H1 (cell line): ENCODE measurements around the gene CRNKL1. TPM values are rescaled to one million over a fixed set of nuclear protein-coding genes. Genes with fewer than 3 reads are reported as not detected.

ENCODE experiments used
- CTCF ChIA-PET: fragments of 300-600 bp; sonication (Branson Sonifier 250); formaldehyde crosslinking; loops from one replicate; lab custom pipeline; 2021; ENCODE audit not compliant: partially characterized antibody; lab: Charles Lee
- POLR2A ChIA-PET: fragments of 300-600 bp; sonication (Branson Sonifier 250); formaldehyde crosslinking; loops from one replicate; lab custom pipeline; 2021; ENCODE audit warnings: inconsistent platforms; ENCODE audit not compliant: partially characterized antibody; lab: Charles Lee
- DNase-seq, 2 experiments: peaks; one replicate each; pipeline versions ENCODE4 v3.0.0 to v3.0.0-alpha.2; 2010 to 2022; ENCODE audit warnings: low spot score in 2 of 2, low read depth in 1 of 2, mixed read lengths in 1 of 2
- FAIRE-seq: peaks from 2 replicates; lab custom pipeline; 2011; peaks lifted over from hg19 to GRCh38; lab: Jason Lieb, UNC
- H2AFZ ChIP-seq: 2 replicates; pipeline ENCODE4 v1.8.1; 2012; ENCODE audit warnings: low read length, inconsistent platforms
- H2AK5ac ChIP-seq: 2 replicates; pipeline ENCODE4 v1.6.1; 2013; ENCODE audit warnings: low read depth, low read length
- H2BK120ac ChIP-seq: replicated peaks from 2 replicates; pipeline ENCODE3; 2013; ENCODE audit warnings: low read depth, low read length, inconsistent platforms
- H2BK12ac ChIP-seq: 2 replicates; pipeline ENCODE4 v1.6.1; 2013; ENCODE audit warnings: low read depth, low read length
- H2BK15ac ChIP-seq: 2 replicates; pipeline ENCODE4 v1.6.1; 2013; ENCODE audit warnings: low read length
- H2BK20ac ChIP-seq: 2 replicates; pipeline ENCODE4 v1.6.1; 2013; ENCODE audit warnings: low read length
- H2BK5ac ChIP-seq: 2 replicates; pipeline ENCODE4 v1.6.1; 2013; ENCODE audit warnings: low read depth, low read length
- H3K14ac ChIP-seq: 2 replicates; pipeline ENCODE4 v1.6.1; 2013; ENCODE audit warnings: inconsistent platforms; ENCODE audit not compliant: insufficient read length
- H3K18ac ChIP-seq: 2 replicates; pipeline ENCODE4 v1.6.1; 2013; ENCODE audit warnings: low read length; ENCODE audit errors: extremely low read depth
- H3K23ac ChIP-seq: 2 replicates; pipeline ENCODE4 v1.6.1; 2013; ENCODE audit warnings: inconsistent platforms; ENCODE audit not compliant: insufficient read length
- H3K23me2 ChIP-seq: 2 replicates; pipeline ENCODE4 v1.6.1; 2013; ENCODE audit warnings: low read depth, low read length
- H3K27ac ChIP-seq: 2 replicates; pipeline ENCODE4 v1.6.1; 2011; ENCODE audit warnings: low read depth, low read length, inconsistent platforms
- H3K27me3 ChIP-seq, 4 experiments: replicated peaks in 1 of 4; 1 replicate in 1 of 4; 2 replicates in 3 of 4; pipeline versions ENCODE4 v1.6.1 to v1.8.1; 2011 to 2013; ENCODE audit warnings: low read length in 3 of 4, mild to moderate bottlenecking in 3 of 4, inconsistent platforms in 2 of 4, mixed read lengths in 2 of 4, moderate library complexity in 1 of 4; ENCODE audit not compliant: control insufficient read depth in 3 of 4, insufficient read depth in 3 of 4; ENCODE audit errors: extremely low read depth in 1 of 4
- H3K36me3 ChIP-seq, 4 experiments: 2 replicates each; pipeline versions ENCODE4 v1.6.1 to v1.8.1; 2011 to 2013; ENCODE audit warnings: mild to moderate bottlenecking in 4 of 4, low read length in 3 of 4, moderate library complexity in 2 of 4, control low read depth in 1 of 4, inconsistent platforms in 1 of 4; ENCODE audit not compliant: insufficient read depth in 4 of 4, control insufficient read depth in 2 of 4
- H3K4ac ChIP-seq: replicated peaks from 2 replicates; pipeline ENCODE3; 2013; ENCODE audit warnings: low read length, low read depth, mixed read lengths, inconsistent platforms; ENCODE audit not compliant: insufficient read length
- H3K4me1 ChIP-seq, 4 experiments: replicated peaks in 1 of 4; 1 replicate in 1 of 4; 2 replicates in 3 of 4; pipeline versions ENCODE4 v1.6.1 to v1.8.1; 2011 to 2013; ENCODE audit warnings: low read length in 3 of 4, inconsistent platforms in 2 of 4, mixed read lengths in 1 of 4; ENCODE audit not compliant: insufficient read depth in 4 of 4, control insufficient read depth in 3 of 4
- H3K4me2 ChIP-seq, 2 experiments: 2 replicates each; pipeline versions ENCODE4 v1.6.1 to v1.8.1; 2011 to 2013; ENCODE audit warnings: low read depth in 2 of 2, low read length in 2 of 2, control low read depth in 1 of 2, inconsistent platforms in 1 of 2, mild to moderate bottlenecking in 1 of 2; ENCODE audit not compliant: insufficient read depth in 1 of 2
- H3K4me3 ChIP-seq, 4 experiments: fragments of 200-600, 300-600 bp in 1 of 4; sonication (generic), shearing (Covaris generic), sonication (Bioruptor Twin) in 1 of 4; 2 replicates each; pipeline versions ENCODE4 v1.5.1 to v1.8.1; 2011 to 2016; ENCODE audit warnings: low read length in 4 of 4, low read depth in 3 of 4, control low read depth in 2 of 4, inconsistent platforms in 2 of 4, mild to moderate bottlenecking in 2 of 4, mixed read lengths in 1 of 4, moderate library complexity in 1 of 4; ENCODE audit not compliant: insufficient read depth in 2 of 4; ENCODE audit errors: extremely low read depth in 1 of 4
- H3K56ac ChIP-seq: replicated peaks from 2 replicates; pipeline ENCODE3; 2013; ENCODE audit warnings: low read depth, mild to moderate bottlenecking, mixed read lengths, low read length, inconsistent platforms; ENCODE audit not compliant: insufficient read length
- H3K79me1 ChIP-seq: 2 replicates; pipeline ENCODE4 v1.6.1; 2013; ENCODE audit warnings: low read depth, low read length, control low read depth
- H3K79me2 ChIP-seq, 2 experiments: 2 replicates each; pipeline versions ENCODE4 v1.6.1 to v1.8.1; 2012 to 2013; ENCODE audit warnings: low read length in 2 of 2, mild to moderate bottlenecking in 2 of 2, inconsistent platforms in 1 of 2; ENCODE audit not compliant: insufficient read depth in 2 of 2, control insufficient read depth in 1 of 2
- H3K9ac ChIP-seq, 4 experiments: replicated peaks in 1 of 4; 1 replicate in 1 of 4; 2 replicates in 3 of 4; pipeline versions ENCODE4 v1.6.1 to v1.8.1; 2011 to 2013; ENCODE audit warnings: low read depth in 3 of 4, low read length in 3 of 4, control low read depth in 2 of 4, mild to moderate bottlenecking in 2 of 4, moderate library complexity in 2 of 4, inconsistent platforms in 1 of 4; ENCODE audit errors: extremely low read depth in 1 of 4
- H3K9me3 ChIP-seq, 2 experiments: 2 replicates each; pipeline versions ENCODE4 v1.6.1 to v1.8.1; 2012 to 2013; ENCODE audit warnings: mild to moderate bottlenecking in 2 of 2, moderate library complexity in 2 of 2, control low read depth in 1 of 2, inconsistent platforms in 1 of 2, low read depth in 1 of 2, low read length in 1 of 2, mixed read lengths in 1 of 2; ENCODE audit not compliant: insufficient read depth in 2 of 2
- H4K20me1 ChIP-seq, 2 experiments: replicated peaks in 1 of 2; 2 replicates each; pipeline versions ENCODE3 to v1.8.1; 2011 to 2013; ENCODE audit warnings: inconsistent platforms in 2 of 2, low read length in 2 of 2, mild to moderate bottlenecking in 1 of 2; ENCODE audit not compliant: insufficient read depth in 2 of 2, control insufficient read depth in 1 of 2
- H4K5ac ChIP-seq: 2 replicates; pipeline ENCODE4 v1.6.1; 2013; ENCODE audit warnings: low read length, low read depth, mixed read lengths, inconsistent platforms; ENCODE audit not compliant: insufficient read length
- H4K8ac ChIP-seq: 2 replicates; pipeline ENCODE4 v1.8.0; 2013; ENCODE audit warnings: mild to moderate bottlenecking, moderate library complexity, low read length, inconsistent platforms; ENCODE audit not compliant: insufficient read depth; ENCODE audit errors: extremely low read depth
- H4K91ac ChIP-seq: replicated peaks from 2 replicates; pipeline ENCODE3; 2013; ENCODE audit warnings: low read length, mixed read lengths, inconsistent platforms; ENCODE audit not compliant: insufficient read length
- POLR2AphosphoS5 ChIP-seq: IDR thresholded peaks from 2 replicates; pipeline ENCODE4 v1.6.1; 2011; ENCODE audit warnings: low read depth, low read length
- SIN3A ChIP-seq, 2 experiments: IDR thresholded peaks in 1 of 2; conservative IDR thresholded peaks in 1 of 2; 2 replicates each; pipeline ENCODE4 v1.6.1; 2011 to 2012; ENCODE audit warnings: low read length in 2 of 2, improper control_type of control experiment in 1 of 2, low read depth in 1 of 2, mild to moderate bottlenecking in 1 of 2
- SIRT6 ChIP-seq: IDR thresholded peaks from one replicate; pipeline ENCODE4 v1.7.1; 2012; ENCODE audit warnings: low read length, inconsistent platforms
- WGBS, 2 experiments: shearing (Covaris generic) in 1 of 2; methylation state at CpG; one replicate each; pipeline versions ENCODE4 v1.1.6 to v1.1.7; 2013 to 2015; ENCODE audit warnings: low lambda C conversion rate in 2 of 2, mixed read lengths in 2 of 2, inconsistent platforms in 1 of 2, low coverage in 1 of 2, missing lambda C conversion rate in 1 of 2; ENCODE audit not compliant: insufficient replicate concordance in 2 of 2, insufficient coverage in 1 of 2, insufficient read length in 1 of 2; ENCODE audit errors: extremely low coverage in 1 of 2, missing lambda C conversion rate in 1 of 2; 5-methylcytosine and 5-hydroxymethylcytosine counted together
- polyA plus RNA-seq, 7 experiments: library from polyadenylated mRNA; depleted of rRNA in 3 of 7; stranded (reverse) in 5 of 7; unstranded in 2 of 7; fragments of >200 nt in 5 of 7; fragments of 200-250 nt in 2 of 7; gene quantifications; 1 replicate in 5 of 7; 2 replicates in 1 of 7; 4 replicates in 1 of 7; pipeline versions ENCODE4 v1.2.1 to v1.2.3, GENCODE V29; 2011 to 2013; ENCODE audit warnings: missing spikeins in 2 of 7, mixed read lengths in 2 of 7
- total RNA-seq: library from RNA; stranded (reverse); fragmentation: NEBNext Ultra II Directional; extraction: Animal tissue kit (Norgen Biotek cat#: 25700); gene quantifications from 2 replicates; pipeline ENCODE4 v1.2.1, GENCODE V29; 2021

Gene CRNKL1
- total and polyA plus RNA-seq, 2 of the 8 experiments (the other 6 are each of a cell fraction or from before 2014, with no cell fraction given) = 4.0 to 26.5 TPM

- Histone ChIP-seq H3K23ac (no peak overlapping the region), H4K20me1 (no peaks in the 10 kb centered on the region), H2AK5ac (no peak overlapping the region), H3K9me3 (no peaks in the 10 kb centered on the region), H3K4ac (no peak overlapping the region), H3K36me3 (no peaks in the 10 kb centered on the region), H2BK12ac (no peak overlapping the region), H4K91ac (no peak overlapping the region), H3K4me2 (no peak overlapping the region), H2BK20ac (no peak overlapping the region), H4K8ac (no peak overlapping the region), H3K27me3 (no peaks in the 10 kb centered on the region), H2BK5ac (no peak overlapping the region), H2BK15ac (no peak overlapping the region), H3K9ac (no peak overlapping the region), H3K4me1 (no peaks in the 10 kb centered on the region), H3K79me2 (no peaks in the 10 kb centered on the region), H3K4me3 (no peak overlapping the region), H3K56ac (no peak overlapping the region), H3K79me1 (no peaks in the 10 kb centered on the region), H3K27ac (no peak overlapping the region), H3K23me2 (no peaks in the 10 kb centered on the region), H2BK120ac (no peak overlapping the region), H3K18ac (no peak overlapping the region), H3K14ac (no peak overlapping the region), H2AFZ (no peak overlapping the region), H4K5ac (no peak overlapping the region)
- ChIA-PET POLR2A (interaction anchor here (0.6 kb wide), 1 partner anchor 20 kb away, joined by 5 read pairs; no protein-coding TSS in a partner anchor), CTCF (interaction anchor here (0.7 to 3.5 kb wide), 7 partner anchors 10 to 509 kb away, joined by 3 to 17 read pairs (median 4); no protein-coding TSS in a partner anchor)
- DNase-seq (no peak), FAIRE-seq (no peak)
- WGBS, 2 experiments = 95% methylated on average over 9 of the region's 9 CpGs; no CpG with 5 or more reads in 1 of the 2 experiments
- TF ChIP-seq SIRT6 (no peak), POLR2AphosphoS5 (no peak), SIN3A (conservative IDR thresholded peaks at IDR 0.05 in 1 of 2, IDR thresholded peaks at IDR 0.05 in 1 of 2; ENCODE audit: low read depth in 1 of 2, low read length in 2 of 2) (no peak)
Observed at GRCh38 chr20:20085071-20085470, 32.8 kb upstream of the CRNKL1 start.
